Activated naive CD4-positive, alpha-beta T cell treated with anti-CD3 and anti-CD28 coated beads for 36 hours (primary cell): Measurements from ENCODE around the gene FCGBP. TPM values are rescaled to one million over a fixed set of nuclear protein-coding genes. Genes with fewer than 3 reads are reported as not detected.
A peak's percentile ranks its signal among the peaks of the same experiment; 100 is the strongest.

Experiments used
- CTCF ChIA-PET: fragments of 350-600 bp; sonication (Branson Sonifier 250); formaldehyde crosslinking; loops from one replicate; lab custom pipeline; 2021; ENCODE audit warnings: antibody characterized with exemption; lab: Charles Lee
- DNase-seq: peaks from one replicate; pipeline ENCODE4 v3.0.0-alpha.2; 2020
- H3K27ac Mint-ChIP-seq: one replicate; pipeline ENCODE4 v1.8.0; 2021; ENCODE audit warnings: mild to moderate bottlenecking, mixed read lengths
- H3K27me3 Mint-ChIP-seq: one replicate; pipeline ENCODE4 v1.8.0; 2021; ENCODE audit warnings: low read depth, mixed read lengths
- H3K36me3 Mint-ChIP-seq: one replicate; pipeline ENCODE4 v1.8.0; 2021; ENCODE audit warnings: low read depth, mixed read lengths
- H3K4me1 Mint-ChIP-seq: one replicate; pipeline ENCODE4 v1.8.0; 2021; ENCODE audit warnings: low read depth, mixed read lengths
- H3K4me3 Mint-ChIP-seq: one replicate; pipeline ENCODE4 v1.8.0; 2021; ENCODE audit warnings: mild to moderate bottlenecking, moderate library complexity, mixed read lengths
- H3K9me3 Mint-ChIP-seq: one replicate; pipeline ENCODE4 v1.8.0; 2021; ENCODE audit warnings: mixed read lengths
- intact Hi-C: fragments of 100-400 bp; cut with micrococcal nuclease; formaldehyde crosslinking; loops from one replicate; pipeline ENCODE4 v1.15.1; 2023
- total RNA-seq, 2 experiments: library from RNA; stranded (reverse); gene quantifications; one replicate each; pipeline ENCODE4 v1.2.3, GENCODE V29; 2021

The FCGBP gene
- total RNA-seq, 2 experiments from 2014 or later: 3.1 to 3.8 TPM

GRCh38 chr19:39928357-39928725 is 6.1 kb downstream of the FCGBP start:
- no peaks in the 10 kb centered on the region for H3K36me3 Mint-ChIP-seq
- H3K27me3 Mint-ChIP-seq: no peaks in the 10 kb centered on the region
- H3K9me3 Mint-ChIP-seq: no peaks in the 10 kb centered on the region
- H3K4me3 Mint-ChIP-seq: no peak overlapping the region
- intact Hi-C loops: no loop called here
- H3K4me1 Mint-ChIP-seq: peaks cover 31% of the 10 kb centered on the region
- CTCF ChIA-PET: interaction anchor here (0.7 to 2.9 kb wide), 3 partner anchors 15 to 536 kb away, joined by 3 to 13 read pairs (median 3); partner anchors contain the start of gene PSMC4
- DNase-seq: peak; percentile 6
- H3K27ac Mint-ChIP-seq: peak overlapping the region; percentile 78

DNA sequence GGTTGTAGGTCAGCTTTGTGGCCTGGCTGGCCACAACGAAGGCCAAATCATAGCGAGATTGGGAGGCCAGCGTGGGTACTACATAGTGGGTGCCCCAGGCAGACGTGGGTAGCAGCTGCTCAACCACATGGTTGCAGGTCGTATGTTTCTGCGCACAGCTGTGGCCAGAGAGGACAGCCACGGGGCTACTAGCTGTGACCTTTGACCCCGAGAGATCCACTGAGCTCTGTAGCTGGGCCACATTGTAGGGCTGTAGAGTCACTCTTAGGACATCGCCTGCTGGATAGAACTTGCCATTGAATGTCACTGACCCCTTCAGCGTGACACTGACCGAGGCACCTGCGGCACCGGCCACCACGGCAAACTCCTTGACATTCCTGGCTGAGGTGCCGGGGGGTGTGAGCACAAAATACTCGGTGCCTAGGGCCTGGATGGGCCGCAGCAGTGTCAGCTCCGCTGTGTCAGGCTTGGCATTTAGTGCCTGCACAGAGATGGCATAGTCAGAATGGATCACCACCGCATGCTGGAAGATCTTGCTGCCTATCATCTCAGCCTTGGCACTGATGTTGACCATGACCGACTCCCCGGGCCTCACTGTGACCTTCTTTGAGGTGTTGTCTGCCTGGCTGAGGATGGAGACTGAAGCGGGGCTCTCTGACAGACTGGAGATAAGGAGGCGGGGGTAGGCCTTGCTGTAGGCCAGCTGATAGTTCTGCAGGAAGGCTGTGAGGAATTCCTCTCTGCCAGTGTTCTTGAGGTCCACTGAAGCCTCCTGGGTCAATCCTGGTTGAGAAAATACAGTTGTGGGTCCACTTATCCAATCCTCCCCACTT is 6.7 kb downstream of the FCGBP start:
- CTCF ChIA-PET: interaction anchor here (0.7 to 2.9 kb wide), 2 partner anchors 43 to 536 kb away, joined by 3 to 13 read pairs; partner anchors contain the start of gene PSMC4

DNA sequence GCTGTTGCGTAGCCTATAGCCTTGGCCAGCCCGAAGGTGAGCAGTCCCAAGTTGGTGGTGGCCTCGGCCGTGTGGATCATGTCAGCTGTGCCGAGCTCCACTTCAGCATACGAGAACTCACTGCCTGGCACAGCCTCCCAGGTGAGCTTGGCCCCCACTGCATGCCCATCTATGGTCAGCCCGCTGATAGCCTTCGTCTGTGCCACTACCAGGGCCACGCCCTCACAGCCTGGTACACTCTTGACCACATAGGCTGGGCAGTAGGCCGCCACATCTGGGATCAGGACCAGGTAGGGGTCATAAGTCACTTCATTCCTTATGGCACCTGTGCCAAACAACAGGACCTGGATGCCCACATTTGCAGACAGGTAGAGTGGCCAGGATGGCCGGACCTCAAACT is 7.4 kb downstream of the FCGBP start:
- CTCF ChIA-PET: no interaction called here
- no peak overlapping the region for H3K4me3 Mint-ChIP-seq

More for the DNA sequence above, 6.7 kb downstream of the FCGBP start:
- Mint-ChIP-seq H3K27ac (peak overlapping the region; percentile 78), H3K4me1 (peaks cover 27% of the 10 kb centered on the region), H3K27me3 (no peaks in the 10 kb centered on the region), H3K36me3 (peaks cover 1% of the 10 kb centered on the region), H3K9me3 (no peaks in the 10 kb centered on the region), H3K4me3 (no peak overlapping the region)
- no peak for DNase-seq
- intact Hi-C loops: no loop called here

DNA sequence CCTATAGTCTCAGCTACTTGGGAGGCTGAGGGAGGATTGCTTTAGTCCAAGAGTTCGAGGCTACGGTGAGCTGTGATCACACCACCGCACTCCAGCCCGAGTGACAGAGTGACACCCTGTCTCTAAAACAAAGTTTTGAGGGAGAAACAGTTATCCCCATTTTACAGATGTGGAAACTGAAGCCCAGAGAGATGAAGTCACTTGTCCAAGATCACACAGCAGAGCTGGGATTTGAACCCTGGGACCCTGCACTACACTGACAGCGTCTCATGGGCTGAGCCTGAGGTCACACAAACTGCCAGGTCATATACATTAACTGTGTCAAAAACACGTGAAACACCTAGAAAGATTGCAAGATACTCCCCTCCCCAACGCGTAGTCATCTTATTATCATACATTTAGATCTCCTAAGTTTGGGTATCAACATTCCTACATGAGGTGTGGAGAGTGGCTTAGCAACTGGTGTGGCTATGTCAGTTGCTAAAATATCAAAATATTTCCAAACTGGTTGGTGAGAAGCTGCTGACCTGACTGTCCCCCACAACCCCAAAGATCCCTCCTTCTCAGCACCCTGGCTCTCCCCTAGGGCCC is 8.2 kb downstream of the FCGBP start:
- no peak for DNase-seq
- Mint-ChIP-seq H3K4me1 (peaks cover 23% of the 10 kb centered on the region), H3K9me3 (no peaks in the 10 kb centered on the region), H3K36me3 (peaks cover 1% of the 10 kb centered on the region), H3K27me3 (no peaks in the 10 kb centered on the region), H3K4me3 (no peak overlapping the region), H3K27ac (no peak overlapping the region)
- intact Hi-C loops: no loop called here
- CTCF ChIA-PET: no interaction called here

More for the DNA sequence above, 7.4 kb downstream of the FCGBP start:
- Mint-ChIP-seq H3K4me1 (peaks cover 25% of the 10 kb centered on the region), H3K27me3 (no peaks in the 10 kb centered on the region), H3K9me3 (no peaks in the 10 kb centered on the region), H3K36me3 (peaks cover 1% of the 10 kb centered on the region), H3K27ac (peak overlapping the region; percentile 78)
- DNase-seq: no peak
- intact Hi-C loops: no loop called here

DNA sequence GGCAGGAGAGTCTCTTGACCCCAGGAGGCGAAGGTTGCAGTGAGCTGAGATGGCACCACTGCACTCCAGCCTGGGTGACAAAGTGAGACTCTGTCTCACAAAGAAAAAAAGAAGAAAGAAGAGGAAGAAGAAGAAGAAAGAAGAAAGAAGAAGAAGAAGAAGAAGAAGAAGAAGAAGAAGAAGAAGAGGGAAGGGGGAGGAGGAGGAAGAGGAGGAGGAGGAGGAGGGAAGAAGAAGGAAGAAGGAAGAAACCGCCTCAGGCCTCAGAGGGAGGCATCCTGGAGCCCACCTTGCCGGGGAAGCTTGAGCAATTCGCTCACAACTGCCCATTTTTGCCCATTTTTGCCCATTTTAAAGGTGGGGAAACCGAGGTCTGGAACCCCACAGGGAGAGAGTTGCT is 9.5 kb downstream of the FCGBP start:
- H3K27me3 Mint-ChIP-seq: no peaks in the 10 kb centered on the region
- CTCF ChIA-PET: interaction anchor here (0.5 kb wide), 1 partner anchor 1278 kb away, joined by 3 read pairs; no protein-coding TSS in a partner anchor
- no peaks in the 10 kb centered on the region for H3K9me3 Mint-ChIP-seq
- no peak for DNase-seq
- H3K4me1 Mint-ChIP-seq: peaks cover 18% of the 10 kb centered on the region
- H3K36me3 Mint-ChIP-seq: peaks cover 1% of the 10 kb centered on the region
- intact Hi-C loops: no loop called here
- no peak overlapping the region for H3K27ac Mint-ChIP-seq
- no peak overlapping the region for H3K4me3 Mint-ChIP-seq

DNA sequence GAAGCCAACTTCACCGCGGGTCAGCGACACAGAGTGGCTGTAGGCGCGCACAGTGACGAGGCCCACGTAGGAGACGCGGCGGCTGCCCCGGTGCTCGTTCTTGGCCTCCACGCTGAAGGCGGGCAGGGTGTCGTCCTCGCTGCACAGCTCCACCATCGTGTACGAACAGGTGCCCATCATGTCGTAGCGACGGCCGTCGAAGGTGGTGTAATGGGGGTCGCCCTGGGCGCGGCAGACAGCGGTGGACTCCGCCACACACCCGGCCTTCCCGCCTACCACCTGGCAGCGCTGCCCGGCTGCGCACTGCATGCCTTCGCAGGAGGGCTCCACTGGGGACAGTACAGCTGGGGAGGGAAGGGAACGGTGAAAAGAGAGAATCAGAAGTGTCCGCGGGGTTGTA is 10.0 kb downstream of the FCGBP start:
- Mint-ChIP-seq H3K9me3 (no peaks in the 10 kb centered on the region), H3K4me1 (peaks cover 15% of the 10 kb centered on the region), H3K4me3 (no peak overlapping the region), H3K27ac (no peak overlapping the region), H3K36me3 (peaks cover 1% of the 10 kb centered on the region), H3K27me3 (no peaks in the 10 kb centered on the region)
- intact Hi-C loops: no loop called here
- no peak for DNase-seq
- CTCF ChIA-PET: no interaction called here

DNA sequence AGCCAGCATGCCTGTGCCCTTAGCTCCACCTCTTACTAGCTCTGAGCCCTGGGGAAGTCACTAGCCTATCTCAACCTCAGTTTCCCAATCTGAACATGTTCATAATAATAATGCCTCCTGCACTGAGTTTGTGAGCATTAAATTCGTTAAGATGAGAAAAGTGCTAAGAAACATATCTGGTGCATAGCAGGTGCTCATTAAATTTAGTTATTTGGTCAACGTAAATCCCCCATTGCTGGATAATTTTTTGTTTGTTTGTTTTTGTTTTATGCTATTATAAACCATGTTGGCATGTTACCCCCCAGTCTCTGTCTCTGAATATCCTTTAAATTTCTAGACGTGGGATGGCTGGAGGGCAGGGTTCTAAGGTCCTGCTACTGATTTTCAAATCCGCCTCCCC is 10.6 kb downstream of the FCGBP start:
- H3K9me3 Mint-ChIP-seq: no peaks in the 10 kb centered on the region
- CTCF ChIA-PET: no interaction called here
- peaks cover 1% of the 10 kb centered on the region for H3K36me3 Mint-ChIP-seq
- no peak overlapping the region for H3K27ac Mint-ChIP-seq
- intact Hi-C loops: no loop called here
- H3K27me3 Mint-ChIP-seq: no peaks in the 10 kb centered on the region
- no peak for DNase-seq
- H3K4me3 Mint-ChIP-seq: no peak overlapping the region
- peaks cover 15% of the 10 kb centered on the region for H3K4me1 Mint-ChIP-seq

DNA sequence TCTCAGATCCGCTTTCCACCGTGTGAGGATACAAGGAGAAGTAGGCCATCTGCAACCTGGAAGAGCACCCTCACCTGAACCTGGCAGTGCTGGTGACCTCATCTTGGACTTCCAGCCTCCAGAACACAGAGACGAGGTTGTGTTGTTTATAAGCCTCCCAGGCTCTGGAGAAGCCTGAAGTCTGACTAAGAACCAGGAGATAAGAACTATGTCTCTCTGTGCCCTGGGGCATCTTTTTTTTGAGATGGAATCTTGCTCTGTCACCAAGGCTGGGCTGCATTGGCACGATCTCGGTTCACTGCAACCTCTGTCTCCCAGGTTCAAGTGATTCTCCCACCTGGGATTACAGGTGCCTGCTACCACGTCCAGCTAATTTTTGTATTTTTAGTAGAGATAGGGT is 14.5 kb downstream of the FCGBP start:
- CTCF ChIA-PET: interaction anchor here (0.5 to 1.9 kb wide), 3 partner anchors 41 to 301 kb away, joined by 4 to 8 read pairs (median 4); partner anchors contain the start of gene PSMC4
- no peak overlapping the region for H3K27ac Mint-ChIP-seq
- H3K9me3 Mint-ChIP-seq: no peaks in the 10 kb centered on the region
- peaks cover 1% of the 10 kb centered on the region for H3K36me3 Mint-ChIP-seq
- intact Hi-C loops: no loop called here
- peaks cover 5% of the 10 kb centered on the region for H3K4me1 Mint-ChIP-seq
- no peaks in the 10 kb centered on the region for H3K27me3 Mint-ChIP-seq
- no peak for DNase-seq
- no peak overlapping the region for H3K4me3 Mint-ChIP-seq

DNA sequence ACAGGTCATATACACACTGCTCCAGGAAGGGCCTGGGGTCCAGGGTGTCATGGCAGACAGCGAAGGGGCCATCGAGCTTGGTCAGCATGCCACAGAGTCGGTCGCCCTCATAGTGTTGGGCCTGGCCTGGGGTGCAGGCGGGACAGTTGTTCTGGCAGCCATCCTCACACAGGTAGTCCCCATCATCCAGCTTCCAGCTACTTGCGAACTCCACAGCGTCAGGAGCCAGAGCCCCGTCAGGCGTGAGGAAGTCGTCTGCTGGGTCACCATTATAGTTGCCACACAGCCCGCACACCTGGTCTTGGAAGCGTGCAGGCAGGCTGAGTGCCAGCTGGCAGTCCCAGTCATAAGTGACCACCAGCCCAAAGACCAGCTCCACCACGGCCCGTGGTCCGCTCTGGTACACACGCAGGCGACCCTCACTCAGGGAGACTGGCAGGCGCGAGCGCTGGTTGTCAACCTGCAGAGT is 16.2 kb downstream of the FCGBP start:
- CTCF ChIA-PET: no interaction called here
- no peaks in the 10 kb centered on the region for H3K27me3 Mint-ChIP-seq
- H3K36me3 Mint-ChIP-seq: peaks cover 1% of the 10 kb centered on the region
- intact Hi-C loops: no loop called here
- no peak for DNase-seq
- H3K27ac Mint-ChIP-seq: no peak overlapping the region
- no peak overlapping the region for H3K4me3 Mint-ChIP-seq
- H3K9me3 Mint-ChIP-seq: no peaks in the 10 kb centered on the region
- peaks cover 5% of the 10 kb centered on the region for H3K4me1 Mint-ChIP-seq

DNA sequence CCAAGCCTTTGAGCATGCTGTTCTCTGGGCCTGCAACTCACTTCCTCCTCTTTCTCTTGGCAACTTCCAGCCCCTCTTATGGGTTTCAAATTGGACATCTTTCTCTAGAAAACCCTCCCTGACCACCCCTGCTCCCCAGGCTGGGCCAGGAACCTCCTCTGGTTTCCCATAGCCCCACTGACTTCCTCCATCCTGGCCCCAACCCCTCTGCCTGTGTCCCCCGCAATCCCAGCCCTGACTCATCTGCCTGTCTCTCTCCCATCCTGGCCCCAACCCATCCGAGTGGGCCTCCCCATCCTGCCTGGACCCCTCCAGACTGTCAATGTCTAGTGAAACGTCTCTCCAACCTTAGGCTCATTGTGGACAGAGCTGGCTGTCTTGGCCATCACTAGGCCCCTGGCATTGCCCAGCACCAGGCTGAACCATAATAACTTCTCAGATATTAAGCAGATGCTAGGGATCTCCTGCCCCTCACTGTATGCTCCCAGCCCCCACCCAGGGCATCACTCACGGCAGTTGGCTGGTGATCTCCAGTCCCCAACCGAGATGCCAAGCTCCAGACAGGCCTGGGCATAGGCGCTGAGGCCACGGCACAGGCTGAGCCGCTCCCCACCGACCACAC is 16.8 kb downstream of the FCGBP start:
- Mint-ChIP-seq H3K4me1 (peaks cover 5% of the 10 kb centered on the region), H3K36me3 (no peaks in the 10 kb centered on the region), H3K9me3 (no peaks in the 10 kb centered on the region), H3K27ac (no peak overlapping the region), H3K4me3 (no peak overlapping the region), H3K27me3 (no peaks in the 10 kb centered on the region)
- DNase-seq: no peak
- intact Hi-C loops: no loop called here
- CTCF ChIA-PET: no interaction called here

DNA sequence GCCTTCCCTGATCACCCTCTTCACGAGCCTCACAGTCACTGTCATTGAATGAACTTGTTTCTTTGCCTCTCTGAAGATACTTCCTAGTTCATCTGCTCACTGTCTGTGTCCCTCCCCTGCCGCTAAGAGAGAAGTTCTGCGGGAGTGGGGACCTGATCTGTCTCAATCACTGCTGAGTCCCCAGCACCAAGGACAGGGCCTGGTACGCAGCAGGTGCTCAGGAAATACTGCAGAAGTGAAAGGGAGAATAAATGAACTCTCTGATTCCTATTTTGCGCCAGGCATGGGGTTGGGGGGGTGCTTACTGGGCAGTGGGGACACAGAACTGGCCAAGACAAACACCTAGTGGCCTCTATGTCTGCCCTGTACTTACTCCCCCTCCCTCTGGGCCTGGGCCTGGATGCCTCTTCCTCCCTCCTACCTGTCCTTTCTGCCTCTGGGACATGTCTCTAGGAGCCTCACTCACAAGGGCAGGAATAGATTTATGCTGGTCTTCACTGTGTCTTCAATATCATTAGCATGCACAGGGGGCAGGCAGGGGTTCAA is 17.5 kb downstream of the FCGBP start:
- Mint-ChIP-seq H3K27ac (no peak overlapping the region), H3K4me1 (peaks cover 5% of the 10 kb centered on the region), H3K4me3 (no peak overlapping the region), H3K27me3 (no peaks in the 10 kb centered on the region), H3K36me3 (no peaks in the 10 kb centered on the region), H3K9me3 (no peaks in the 10 kb centered on the region)
- intact Hi-C loops: no loop called here
- CTCF ChIA-PET: no interaction called here
- DNase-seq: no peak

- intact Hi-C loops: no loop called here
- DNase-seq: no peak
- Mint-ChIP-seq H3K36me3 (no peaks in the 10 kb centered on the region), H3K4me1 (peaks cover 5% of the 10 kb centered on the region), H3K4me3 (no peak overlapping the region), H3K27me3 (no peaks in the 10 kb centered on the region), H3K9me3 (no peaks in the 10 kb centered on the region), H3K27ac (no peak overlapping the region)
- CTCF ChIA-PET: no interaction called here
Observed at GRCh38 chr19:39916236-39916635, 18.2 kb downstream of the FCGBP start.
